Fibroblast of upper back skin (primary cell): ENCODE results near the gene TCP10L.
"Not testable (repeated sequence)": the region's sequence is repeated elsewhere in the genome, so short reads cannot be mapped to it uniquely, and the experiment has no call there.

Experiments used
- DNase-seq: peaks from one replicate; pipeline ENCODE4 v3.0.0-alpha.2; 2013

Gene TCP10L

GRCh38 chr21:32585042-32585710, at the start of gene TCP10L:
TSS of gene TCP10L (minus strand) at chr21:32585523. CDS start at chr21:32584304, 1,219 bp downstream.
- no peak for DNase-seq

GRCh38 chr21:32626621-32627196, 41.4 kb upstream of the TCP10L start:
- peak; percentile 31 for DNase-seq

- DNase-seq = not testable (repeated sequence)
Measured at GRCh38 chr21:32618218-32618617, 32.9 kb upstream of the TCP10L start.

- no peak for DNase-seq
Measured at GRCh38 chr21:32613436-32614043, 28.2 kb upstream of the TCP10L start.

- DNase-seq = no peak
Measured at GRCh38 chr21:32612999-32613337, 27.6 kb upstream of the TCP10L start.

GRCh38 chr21:32612075-32612998, 27.0 kb upstream of the TCP10L start, which contains the start of gene CFAP298:
TSS of gene CFAP298 (minus strand) at chr21:32612377. CDS start at chr21:32612243, 134 bp downstream.
- peak; percentile 94 for DNase-seq

GRCh38 chr21:32611471-32611997, 26.2 kb upstream of the TCP10L start:
- no peak for DNase-seq

GRCh38 chr21:32610940-32611339, 25.6 kb upstream of the TCP10L start:
- DNase-seq = not testable (repeated sequence)

GRCh38 chr21:32608851-32609250, 23.5 kb upstream of the TCP10L start:
- DNase-seq = no peak

GRCh38 chr21:32605469-32605868, 20.1 kb upstream of the TCP10L start:
- no peak for DNase-seq

- no peak for DNase-seq
Measured at GRCh38 chr21:32604464-32604863, 19.1 kb upstream of the TCP10L start.

- no peak for DNase-seq
Measured at GRCh38 chr21:32603131-32603530, 17.8 kb upstream of the TCP10L start.

GRCh38 chr21:32602099-32602498, 16.8 kb upstream of the TCP10L start:
- DNase-seq = no peak

GRCh38 chr21:32599526-32599925, 14.2 kb upstream of the TCP10L start:
- no peak for DNase-seq

- DNase-seq = no peak
Measured at GRCh38 chr21:32599091-32599490, 13.8 kb upstream of the TCP10L start.

- DNase-seq = peak; percentile 79
Measured at GRCh38 chr21:32597205-32597604, 11.9 kb upstream of the TCP10L start.

- no peak for DNase-seq
Measured at GRCh38 chr21:32595431-32595830, 10.1 kb upstream of the TCP10L start.

GRCh38 chr21:32593690-32594089, 8.4 kb upstream of the TCP10L start:
- DNase-seq = no peak

GRCh38 chr21:32592929-32593502, 7.7 kb upstream of the TCP10L start:
- no peak for DNase-seq

- no peak for DNase-seq
Measured at GRCh38 chr21:32590130-32590529, 4.8 kb upstream of the TCP10L start.

- DNase-seq = no peak
Measured at GRCh38 chr21:32587651-32588050, 2.3 kb upstream of the TCP10L start.

GRCh38 chr21:32587120-32587519, 1.8 kb upstream of the TCP10L start:
- DNase-seq = no peak

- DNase-seq = no peak
Measured at GRCh38 chr21:32585970-32586369, 647 bp upstream of the TCP10L start.
